Panc1 (cell line): ENCODE data around the gene KISS1R. TPM values are rescaled to one million over a fixed set of nuclear protein-coding genes. Genes with fewer than 3 reads are reported as not detected.

Experiments
- ATAC-seq: fragments of 200-7000 bp; cut with Tn5 transposase; 2 replicates; pipeline ENCODE4 v1.9.1; 2020; ENCODE audit warnings: mild to moderate bottlenecking, moderate library complexity
- BruUV-seq: library from RNA; stranded (reverse); fragments of 400-500 nt; replicated peaks from 2 replicates; lab custom pipeline; 2021; lab: Mats Ljungman, UMichigan
- CTCF ChIA-PET: fragments of 300-600 bp; sonication (Branson Sonifier 250); formaldehyde crosslinking; loops from one replicate; lab custom pipeline; 2022; ENCODE audit warnings: antibody characterized with exemption; lab: Charles Lee
- POLR2A ChIA-PET: fragments of 300-600 bp; sonication (Branson Sonifier 250); formaldehyde crosslinking; loops from one replicate; lab custom pipeline; 2022; ENCODE audit warnings: antibody characterized with exemption; lab: Charles Lee
- DNase-seq: peaks from one replicate; pipeline ENCODE4 v3.0.0-alpha.2; 2010; ENCODE audit warnings: low read depth, low spot score
- H3K27ac ChIP-seq: 2 replicates; pipeline ENCODE4 v1.5.1; 2011; ENCODE audit warnings: mild to moderate bottlenecking, low read length, inconsistent platforms
- H3K27me3 ChIP-seq: fragments of 200-500 bp; sonication (Bioruptor generic); 2 replicates; pipeline ENCODE4 v1.6.0; 2014; ENCODE audit warnings: low read length, inconsistent platforms; ENCODE audit not compliant: control insufficient read depth, insufficient read depth
- H3K36me3 ChIP-seq: fragments of 200-500 bp; sonication (Bioruptor generic); 2 replicates; pipeline ENCODE4 v1.5.1; 2014; ENCODE audit warnings: inconsistent platforms, mild to moderate bottlenecking, low read length, moderate library complexity; ENCODE audit not compliant: control insufficient read depth, insufficient read depth
- H3K4me1 ChIP-seq: 2 replicates; pipeline ENCODE4 v1.5.1; 2011; ENCODE audit warnings: inconsistent platforms, mild to moderate bottlenecking, low read length, moderate library complexity; ENCODE audit not compliant: control insufficient read depth, insufficient read depth
- H3K4me3 ChIP-seq, 2 experiments: 2 replicates each; pipeline ENCODE4 v1.5.1; 2011 to 2012; ENCODE audit warnings: low read depth in 2 of 2, low read length in 2 of 2, mild to moderate bottlenecking in 2 of 2, inconsistent platforms in 1 of 2, moderate library complexity in 1 of 2
- H3K9me3 ChIP-seq: fragments of 200-500 bp; sonication (Bioruptor generic); 2 replicates; pipeline ENCODE4 v1.5.1; 2014; ENCODE audit warnings: low read depth, mild to moderate bottlenecking, inconsistent platforms, low read length, moderate library complexity; ENCODE audit not compliant: control insufficient read depth, insufficient read depth
- CTCF ChIP-seq: fragments of 450-650 bp; IDR thresholded peaks from 2 replicates; pipeline ENCODE4 v1.5.1; 2017; ENCODE audit warnings: mild to moderate bottlenecking
- POLR2AphosphoS5 ChIP-seq: IDR thresholded peaks from 2 replicates; pipeline ENCODE4 v1.6.1; 2012; ENCODE audit warnings: mild to moderate bottlenecking, low read depth, low read length, moderate library complexity
- REST ChIP-seq, 2 experiments: IDR thresholded peaks; 2 replicates each; pipeline ENCODE4 v1.6.1; 2011 to 2012; ENCODE audit warnings: low read depth in 2 of 2, control low read depth in 1 of 2, low read length in 1 of 2, mild to moderate bottlenecking in 1 of 2, moderate library complexity in 1 of 2; ENCODE audit not compliant: insufficient read depth in 1 of 2
- SIN3A ChIP-seq: IDR thresholded peaks from 2 replicates; pipeline ENCODE4 v1.6.1; 2012; ENCODE audit warnings: low read depth, mild to moderate bottlenecking, low read length, moderate library complexity, borderline replicate concordance; ENCODE audit not compliant: insufficient read depth
- TCF7L2 ChIP-seq: IDR thresholded peaks from 2 replicates; pipeline ENCODE4 v1.6.1; 2011; ENCODE audit warnings: mild to moderate bottlenecking, low read depth, low read length, inconsistent platforms
- in situ Hi-C: cut with HindIII; loops from 2 replicates; pipeline ENCODE4 v1.10.0; 2016; ENCODE audit warnings: low sequenced_read_pairs, low pct_unique_long_range_greater_than_20kb
- intact Hi-C: fragments of 100-400 bp; cut with micrococcal nuclease; formaldehyde crosslinking; loops from one replicate; pipeline ENCODE4 v1.10.0; 2022; ENCODE audit not compliant: unreplicated experiment
- total RNA-seq: library from RNA; stranded (reverse); gene quantifications from one replicate; pipeline ENCODE4 v1.2.1, GENCODE V29; 2021; ENCODE audit not compliant: unreplicated experiment

The KISS1R gene
- total RNA-seq, 1 experiment from 2014 or later: 0.92 TPM

- ChIA-PET POLR2A (no interaction called here), CTCF (no interaction called here)
- in situ Hi-C loops (no loop called here), intact Hi-C loops (no loop called here)
- Histone ChIP-seq H3K4me3 (no peak overlapping the region), H3K4me1 (peaks cover 5% of the 10 kb centered on the region), H3K9me3 (no peaks in the 10 kb centered on the region), H3K27ac (no peak overlapping the region), H3K36me3 (no peaks in the 10 kb centered on the region), H3K27me3 (no peaks in the 10 kb centered on the region)
- ATAC-seq (no peak), DNase-seq (no peak)
- no peak for TF ChIP-seq TCF7L2
- TF ChIP-seq SIN3A: no peak
- TF ChIP-seq REST (IDR thresholded peaks at IDR 0.05; ENCODE audit: insufficient read depth in 1 of 2, low read depth in 2 of 2, low read length in 1 of 2): no peak
- no peak for TF ChIP-seq POLR2AphosphoS5
- no peak for TF ChIP-seq CTCF
- BruUV-seq: no TSS peak
These were observed 27.6 kb downstream of the KISS1R start for GRCh38 chr19:944663-945241.

- ChIA-PET POLR2A (no interaction called here), CTCF (no interaction called here)
- no peak for TF ChIP-seq SIN3A
- TF ChIP-seq REST (IDR thresholded peaks at IDR 0.05; ENCODE audit: insufficient read depth in 1 of 2, low read depth in 2 of 2, low read length in 1 of 2): no peak
- no peak for TF ChIP-seq POLR2AphosphoS5
- no peak for TF ChIP-seq CTCF
- TF ChIP-seq TCF7L2: no peak
- ATAC-seq (no peak), DNase-seq (no peak)
- H3K27me3 ChIP-seq: no peaks in the 10 kb centered on the region
- H3K4me3 ChIP-seq: no peak overlapping the region
- H3K9me3 ChIP-seq: no peaks in the 10 kb centered on the region
- H3K36me3 ChIP-seq: no peaks in the 10 kb centered on the region
- no peak overlapping the region for H3K27ac ChIP-seq
- in situ Hi-C loops: no loop called here
- intact Hi-C loops: no loop called here
- no TSS peak for BruUV-seq
- H3K4me1 ChIP-seq: no peaks in the 10 kb centered on the region; the same call in 1 of the 2 replicates
These were observed 28.5 kb downstream of the KISS1R start for GRCh38 chr19:945401-946252.
